ENCODE results near the gene TRPM3. TPM values are rescaled to one million over a fixed set of nuclear protein-coding genes. Genes with fewer than 3 reads are reported as not detected.

TRPM3 gene
- total and polyA plus RNA-seq, 9 of the 15 experiments (the other 6 are each of a cell fraction or from before 2014, with no cell fraction given), result 0.04 TPM; not detected in 8

DNA sequence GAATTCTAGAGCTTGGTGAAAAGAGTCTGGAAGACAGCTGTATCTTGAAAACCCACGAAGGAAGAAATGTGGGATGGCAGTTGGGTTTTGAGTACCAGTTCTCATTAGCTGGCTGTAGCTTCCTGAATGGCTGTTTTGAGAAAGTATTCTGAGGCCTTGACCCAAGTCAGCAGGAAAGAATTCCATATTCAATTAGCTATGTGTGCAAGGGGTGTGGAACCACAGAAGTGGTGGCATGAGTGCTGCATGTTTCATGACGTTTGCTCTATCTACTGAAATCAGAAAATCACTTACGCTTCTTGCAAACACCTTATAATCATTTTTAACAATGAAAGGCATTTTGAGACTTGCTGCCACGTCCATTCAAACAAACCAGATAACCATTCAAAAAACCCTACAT lies 69.1 kb downstream of the TRPM3 start (continued):
- TF ChIP-seq EZH2 (IDR thresholded peaks at IDR 0.05; ENCODE audit: borderline replicate concordance, low read depth, low read length) (no peak), ELF1 (tag; IDR thresholded peaks at IDR 0.05) (no peak), RHOXF2B (CRISPR knock-in tag; conservative IDR thresholded peaks at IDR 0.05) (no peak)

DNA sequence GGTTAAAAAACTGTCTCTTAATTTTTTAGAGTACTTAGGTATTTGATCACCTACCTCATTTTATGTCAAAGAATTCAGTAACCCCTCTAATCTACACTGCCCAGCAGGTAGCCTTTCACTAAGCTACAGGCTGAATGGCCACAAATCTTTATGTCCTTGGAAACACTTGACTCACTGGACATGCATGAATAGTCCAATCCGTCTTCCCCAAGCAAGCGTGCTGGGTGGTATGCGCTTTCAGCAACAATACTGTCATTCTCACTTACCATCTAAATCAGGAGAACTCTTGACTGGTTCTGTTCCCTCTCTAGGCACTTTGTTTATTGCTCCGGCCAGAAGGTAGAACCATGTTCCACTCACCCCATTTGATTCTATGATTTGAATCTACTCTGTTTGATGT lies 73.1 kb downstream of the TRPM3 start:
- H3K4me2 ChIP-seq (ENCODE audit: insufficient read depth, low read length), result no peak overlapping the region
- intact Hi-C loops (cut with micrococcal nuclease) (no loop called here), in situ Hi-C loops (cut with MboI) (no loop called here)
- BruUV-seq (replicated peaks), result no TSS peak
- H3K9me1 ChIP-seq (ENCODE audit: control insufficient read depth, insufficient read depth, low read length), result no peaks in the 10 kb centered on the region
- no peak for FAIRE-seq
- POLR2A ChIA-PET, result no interaction called here
- no peaks in the 10 kb centered on the region for H3K27me3 ChIP-seq (ENCODE audit: control insufficient read depth in 2 of 2, insufficient read depth in 2 of 2, low read length in 2 of 2)
- H3K79me2 ChIP-seq (ENCODE audit: control insufficient read depth, insufficient read depth, low read length), result no peaks in the 10 kb centered on the region
- no peak overlapping the region for H3K27ac ChIP-seq (ENCODE audit: extremely low read depth, low read depth, low read length)
- H3K4me3 ChIP-seq, result no peak overlapping the region
- no peak overlapping the region for H2AFZ ChIP-seq (ENCODE audit: low read depth, low read length)
- no peak for ATAC-seq
- H3K4me1 ChIP-seq (replicated peaks in 1 of 2; ENCODE audit: control insufficient read depth in 2 of 2, insufficient read depth in 2 of 2, low read length in 2 of 2), result no peaks in the 10 kb centered on the region
- no peaks in the 10 kb centered on the region for H3K36me3 ChIP-seq (ENCODE audit: control insufficient read depth, insufficient read depth, low read length)
- WGBS (ENCODE audit: insufficient coverage, low coverage, missing lambda C conversion rate), result 3% methylated on average over 4 of the region's 4 CpGs
- no peaks in the 10 kb centered on the region for H3K9me3 ChIP-seq (replicated peaks; ENCODE audit: control insufficient read depth, insufficient read depth, low read depth, low read length)
- H3K9ac ChIP-seq (ENCODE audit: insufficient read depth in 1 of 2, low read depth in 2 of 2, low read length in 2 of 2), result no peak overlapping the region
- H4K20me1 ChIP-seq (replicated peaks; ENCODE audit: control insufficient read depth, insufficient read depth, low read length), result no peaks in the 10 kb centered on the region
- no peak for DNase-seq (ENCODE audit: extremely low read depth in 1 of 4, low spot score in 3 of 4)
- TF ChIP-seq ZNF354B (CRISPR knock-in tag; IDR thresholded peaks at IDR 0.05), result no peak
- TF ChIP-seq PHTF2 (CRISPR knock-in tag; IDR thresholded peaks at IDR 0.05), result no peak
- TF ChIP-seq GABPB2 (CRISPR knock-in tag; conservative IDR thresholded peaks at IDR 0.05), result no peak
- TF ChIP-seq EZH2 (IDR thresholded peaks at IDR 0.05; ENCODE audit: borderline replicate concordance, low read depth, low read length), result no peak
- TF ChIP-seq, protein P1, sequence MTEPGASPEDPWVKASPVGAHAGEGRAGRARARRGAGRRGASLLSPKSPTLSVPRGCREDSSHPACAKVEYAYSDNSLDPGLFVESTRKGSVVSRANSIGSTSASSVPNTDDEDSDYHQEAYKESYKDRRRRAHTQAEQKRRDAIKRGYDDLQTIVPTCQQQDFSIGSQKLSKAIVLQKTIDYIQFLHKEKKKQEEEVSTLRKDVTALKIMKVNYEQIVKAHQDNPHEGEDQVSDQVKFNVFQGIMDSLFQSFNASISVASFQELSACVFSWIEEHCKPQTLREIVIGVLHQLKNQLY (CRISPR knock-in tag; conservative IDR thresholded peaks at IDR 0.05), result no peak
- no peak for TF ChIP-seq CHD2 (IDR thresholded peaks at IDR 0.05; ENCODE audit: low read depth, low read length)
- TF ChIP-seq, protein P2, sequence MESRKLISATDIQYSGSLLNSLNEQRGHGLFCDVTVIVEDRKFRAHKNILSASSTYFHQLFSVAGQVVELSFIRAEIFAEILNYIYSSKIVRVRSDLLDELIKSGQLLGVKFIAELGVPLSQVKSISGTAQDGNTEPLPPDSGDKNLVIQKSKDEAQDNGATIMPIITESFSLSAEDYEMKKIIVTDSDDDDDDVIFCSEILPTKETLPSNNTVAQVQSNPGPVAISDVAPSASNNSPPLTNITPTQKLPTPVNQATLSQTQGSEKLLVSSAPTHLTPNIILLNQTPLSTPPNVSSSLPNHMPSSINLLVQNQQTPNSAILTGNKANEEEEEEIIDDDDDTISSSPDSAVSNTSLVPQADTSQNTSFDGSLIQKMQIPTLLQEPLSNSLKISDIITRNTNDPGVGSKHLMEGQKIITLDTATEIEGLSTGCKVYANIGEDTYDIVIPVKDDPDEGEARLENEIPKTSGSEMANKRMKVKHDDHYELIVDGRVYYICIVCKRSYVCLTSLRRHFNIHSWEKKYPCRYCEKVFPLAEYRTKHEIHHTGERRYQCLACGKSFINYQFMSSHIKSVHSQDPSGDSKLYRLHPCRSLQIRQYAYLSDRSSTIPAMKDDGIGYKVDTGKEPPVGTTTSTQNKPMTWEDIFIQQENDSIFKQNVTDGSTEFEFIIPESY (CRISPR knock-in tag; IDR thresholded peaks at IDR 0.05), result no peak
- no peak for TF ChIP-seq KAT8 (IDR thresholded peaks at IDR 0.05; ENCODE audit: low read depth)
- no peak for TF ChIP-seq ZSCAN29 (IDR thresholded peaks at IDR 0.05)
- TF ChIP-seq ZNF24 (IDR thresholded peaks at IDR 0.05), result no peak
- TF ChIP-seq ZNF316 (IDR thresholded peaks at IDR 0.05), result no peak
- CTCF ChIA-PET (ENCODE audit: low intra/inter-chr PET ratio), result no interaction called here

Measured in K562 (cell line).